ENCODE data around the gene PCSK6. TPM values are rescaled to one million over a fixed set of nuclear protein-coding genes. Genes with fewer than 3 reads are reported as not detected.

Gene PCSK6
- total RNA-seq, 4 donors from 2014 or later: 1.4 to 12.8 (median 6.9) TPM

- no peaks in the 10 kb centered on the region for H3K4me1 ChIP-seq
- DNase-seq: no peak
- H3K36me3 ChIP-seq: no peaks in the 10 kb centered on the region
- intact Hi-C loops (cut with DNase I; ENCODE audit: low total_unique reads): loop anchor here (5.0 kb wide), 1 partner anchor 178 kb away; no protein-coding TSS in a partner anchor
- no peak overlapping the region for H3K4me3 ChIP-seq
- H3K9me3 ChIP-seq: no peaks in the 10 kb centered on the region
- no peak overlapping the region for H3K27ac ChIP-seq
- H3K27me3 ChIP-seq: no peaks in the 10 kb centered on the region
- TF ChIP-seq POLR2A (IDR thresholded peaks at IDR 0.05) (no peak), CTCF (IDR thresholded peaks at IDR 0.05) (no peak)
These were observed 224.4 kb downstream of the PCSK6 start for GRCh38 chr15:101264911-101265641.

- intact Hi-C loops (cut with DNase I; ENCODE audit: low total_unique reads): loop anchor here (5.0 kb wide), 1 partner anchor 177 kb away; no protein-coding TSS in a partner anchor
- H3K9me3 ChIP-seq: no peaks in the 10 kb centered on the region
- H3K27ac ChIP-seq: no peak overlapping the region
- no peak overlapping the region for H3K4me3 ChIP-seq
- TF ChIP-seq POLR2A (IDR thresholded peaks at IDR 0.05): no peak
- no peak for TF ChIP-seq CTCF (IDR thresholded peaks at IDR 0.05)
- DNase-seq: no peak
- H3K4me1 ChIP-seq: no peaks in the 10 kb centered on the region
- no peaks in the 10 kb centered on the region for H3K36me3 ChIP-seq
- H3K27me3 ChIP-seq: no peaks in the 10 kb centered on the region
These were observed 225.5 kb downstream of the PCSK6 start for GRCh38 chr15:101264011-101264410.

GRCh38 chr15:101262551-101262950 lies 227.0 kb downstream of the PCSK6 start:
- Histone ChIP-seq H3K36me3 (no peaks in the 10 kb centered on the region), H3K4me3 (no peak overlapping the region), H3K27me3 (no peaks in the 10 kb centered on the region), H3K9me3 (no peaks in the 10 kb centered on the region), H3K27ac (no peak overlapping the region), H3K4me1 (no peaks in the 10 kb centered on the region)
- TF ChIP-seq POLR2A (IDR thresholded peaks at IDR 0.05): no peak
- TF ChIP-seq CTCF (IDR thresholded peaks at IDR 0.05): no peak
- intact Hi-C loops (cut with DNase I; ENCODE audit: low total_unique reads): loop anchor here (5.0 kb wide), 1 partner anchor 175 kb away; no protein-coding TSS in a partner anchor
- DNase-seq: no peak

- peak; percentile 61 to 66 for DNase-seq
- intact Hi-C loops (cut with DNase I; ENCODE audit: low total_unique reads): loop anchor here (5.0 kb wide), 1 partner anchor 246 kb away; no protein-coding TSS in a partner anchor
- H3K27ac ChIP-seq: no peak overlapping the region
- no peak for TF ChIP-seq POLR2A (IDR thresholded peaks at IDR 0.05)
- peak; percentile 83 to 93 (median 88) for TF ChIP-seq CTCF (IDR thresholded peaks at IDR 0.05)
- no peaks in the 10 kb centered on the region for H3K27me3 ChIP-seq
- H3K4me3 ChIP-seq: no peak overlapping the region
- no peaks in the 10 kb centered on the region for H3K36me3 ChIP-seq
- no peaks in the 10 kb centered on the region for H3K9me3 ChIP-seq
- H3K4me1 ChIP-seq: no peaks in the 10 kb centered on the region
These were observed 231.0 kb downstream of the PCSK6 start for GRCh38 chr15:101258238-101259144.

Measured in uterus (tissue), 4 donors.